GM23338 (cell line): ENCODE measurements around the gene ZSWIM1. TPM values are rescaled to one million over a fixed set of nuclear protein-coding genes. Genes with fewer than 3 reads are reported as not detected.
A peak's percentile ranks its signal among the peaks of the same experiment; 100 is the strongest.

Source experiments
- ATAC-seq: fragments of 200-7000 bp; cut with Tn5 transposase; 3 replicates; pipeline ENCODE4 v1.9.1; 2020
- DNase-seq: peaks from one replicate; pipeline ENCODE4 v3.0.0-alpha.2; 2015; ENCODE audit warnings: low spot score
- H2AFZ ChIP-seq: fragments of 200-600 bp; sonication (generic); 2 replicates; pipeline ENCODE4 v1.8.0; 2016; ENCODE audit warnings: antibody characterized with exemption, mild to moderate bottlenecking, moderate library complexity
- H3F3A ChIP-seq: fragments of 200-600 bp; sonication (generic); replicated peaks from 2 replicates; pipeline ENCODE4 v1.8.0; 2017; ENCODE audit warnings: antibody characterized with exemption, mixed run types, low read depth
- H3K27ac ChIP-seq: fragments of 200-600 bp; sonication (generic); 2 replicates; pipeline ENCODE4 v1.6.1; 2016; ENCODE audit warnings: low read depth
- H3K27me3 ChIP-seq: fragments of 200-600 bp; sonication (generic); 2 replicates; pipeline ENCODE4 v1.8.0; 2016; ENCODE audit warnings: mild to moderate bottlenecking, mixed run types, moderate library complexity; ENCODE audit not compliant: insufficient read depth
- H3K36me3 ChIP-seq: fragments of 200-600 bp; sonication (generic); 2 replicates; pipeline ENCODE4 v1.8.0; 2016; ENCODE audit warnings: mild to moderate bottlenecking; ENCODE audit not compliant: insufficient read depth
- H3K4me1 ChIP-seq: fragments of 200-600 bp; sonication (generic); 2 replicates; pipeline ENCODE4 v1.8.0; 2016; ENCODE audit warnings: mild to moderate bottlenecking, moderate library complexity; ENCODE audit not compliant: insufficient read depth
- H3K4me2 ChIP-seq: fragments of 200-600 bp; sonication (generic); 2 replicates; pipeline ENCODE4 v1.7.1; 2017; ENCODE audit warnings: mixed run types
- H3K4me3 ChIP-seq: fragments of 200-600 bp; sonication (generic); 2 replicates; pipeline ENCODE4 v1.6.1; 2016; ENCODE audit warnings: mixed run types
- H3K79me2 ChIP-seq: fragments of 200-600 bp; sonication (generic); replicated peaks from 2 replicates; pipeline ENCODE4 v1.8.0; 2017; ENCODE audit warnings: mild to moderate bottlenecking; ENCODE audit not compliant: insufficient read depth
- H3K9me2 ChIP-seq: fragments of 200-600 bp; sonication (generic); 2 replicates; pipeline ENCODE4 v1.8.0; 2017; ENCODE audit not compliant: insufficient read depth
- H4K20me1 ChIP-seq: fragments of 200-600 bp; sonication (generic); replicated peaks from 2 replicates; pipeline ENCODE4 v1.8.0; 2017; ENCODE audit warnings: mild to moderate bottlenecking; ENCODE audit not compliant: insufficient read depth
- H3K27ac Mint-ChIP-seq: 2 replicates; pipeline ENCODE4 v1.8.0; 2020; ENCODE audit warnings: inconsistent platforms, mild to moderate bottlenecking, moderate library complexity, mixed read lengths
- H3K27me3 Mint-ChIP-seq: 3 replicates; pipeline ENCODE4 v1.8.0; 2022; ENCODE audit warnings: low read depth, mild to moderate bottlenecking, moderate library complexity, mixed read lengths, inconsistent platforms; ENCODE audit not compliant: insufficient read depth, poor library complexity
- H3K36me3 Mint-ChIP-seq: 3 replicates; pipeline ENCODE4 v1.8.0; 2021; ENCODE audit warnings: low read depth, mild to moderate bottlenecking, inconsistent platforms, moderate library complexity, mixed read lengths
- H3K4me1 Mint-ChIP-seq: 3 replicates; pipeline ENCODE4 v1.8.0; 2020; ENCODE audit warnings: mild to moderate bottlenecking, inconsistent platforms, mixed read lengths
- H3K4me3 Mint-ChIP-seq: 3 replicates; pipeline ENCODE4 v1.8.0; 2021; ENCODE audit warnings: moderate library complexity, mild to moderate bottlenecking, inconsistent platforms, mixed read lengths
- H3K9me3 Mint-ChIP-seq: 3 replicates; pipeline ENCODE4 v1.8.0; 2020; ENCODE audit warnings: moderate library complexity, mild to moderate bottlenecking, inconsistent platforms, mixed read lengths
- CREB1 ChIP-seq: fragments of 250-450 bp; sonication (Bioruptor Pico); IDR thresholded peaks from 2 replicates; pipeline ENCODE4 v1.5.0; 2020; ENCODE audit warnings: low read depth, mild to moderate bottlenecking, moderate library complexity
- CTCF ChIP-seq, 2 experiments: fragments of 200-600 bp in 1 of 2; sonication (generic) in 1 of 2; conservative IDR thresholded peaks; 2 replicates each; pipeline versions ENCODE4 v1.5.1 to v1.6.1; 2016 to 2017; ENCODE audit warnings: antibody characterized with exemption in 2 of 2, low read depth in 2 of 2, mild to moderate bottlenecking in 2 of 2, moderate library complexity in 1 of 2
- ETS1 ChIP-seq: IDR thresholded peaks from 2 replicates; pipeline ENCODE4 v1.6.1; 2016; ENCODE audit warnings: antibody characterized with exemption
- EZH2 ChIP-seq: fragments of 200-600 bp; sonication (generic); IDR thresholded peaks from one replicate; pipeline ENCODE4 v1.8.0; 2017; ENCODE audit warnings: antibody characterized with exemption, mild to moderate bottlenecking, low read depth; ENCODE audit not compliant: unreplicated experiment
- EZH2phosphoT487 ChIP-seq: fragments of 200-600 bp; sonication (generic); IDR thresholded peaks from one replicate; pipeline ENCODE4 v1.8.1; 2018; ENCODE audit warnings: antibody characterized with exemption; ENCODE audit not compliant: unreplicated experiment
- JUNB ChIP-seq: IDR thresholded peaks from one replicate; pipeline ENCODE4 v1.6.1; 2016; ENCODE audit warnings: antibody characterized with exemption; ENCODE audit not compliant: unreplicated experiment
- NANOG ChIP-seq: IDR thresholded peaks from 2 replicates; pipeline ENCODE4 v1.6.1; 2016; ENCODE audit warnings: antibody characterized with exemption, borderline replicate concordance
- POLR2AphosphoS5 ChIP-seq: IDR thresholded peaks from 2 replicates; pipeline ENCODE4 v1.6.1; 2016; ENCODE audit warnings: antibody characterized with exemption, low read depth
- STAT1 ChIP-seq: IDR thresholded peaks from one replicate; pipeline ENCODE4 v1.6.1; 2016; ENCODE audit warnings: antibody characterized with exemption; ENCODE audit not compliant: unreplicated experiment
- ZNF114 ChIP-seq: fragments of 250-450 bp; sonication (Bioruptor Pico); IDR thresholded peaks from 2 replicates; pipeline ENCODE4 v1.5.0; 2020; ENCODE audit warnings: mild to moderate bottlenecking, moderate library complexity
- ZNF331 ChIP-seq: fragments of 250-450 bp; sonication (Bioruptor Pico); IDR thresholded peaks from 2 replicates; pipeline ENCODE4 v1.5.0; 2020; ENCODE audit warnings: low read depth, mild to moderate bottlenecking, moderate library complexity
- polyA plus RNA-seq: library from polyadenylated mRNA; unstranded; fragments of >200 nt; fragmentation: Nextera tagmentation; extraction: Ambion mirVana; gene quantifications from 2 replicates; pipeline ENCODE4 v1.2.1, GENCODE V29; 2016
- total RNA-seq: library from RNA; depleted of rRNA; stranded (reverse); fragments of >200 nt; shearing (Covaris generic); gene quantifications from 2 replicates; pipeline ENCODE4 v1.2.3, GENCODE V29; 2014
- TF ChIP-seq, protein P1 (sequence below): IDR thresholded peaks from one replicate; pipeline ENCODE4 v1.6.1; 2018; ENCODE audit warnings: antibody characterized with exemption; ENCODE audit not compliant: unreplicated experiment
- TF ChIP-seq, protein P2 (sequence below): fragments of 250-450 bp; sonication (Bioruptor Pico); IDR thresholded peaks from 2 replicates; pipeline ENCODE4 v1.5.0; 2020; ENCODE audit warnings: mild to moderate bottlenecking, moderate library complexity

The ZSWIM1 gene
- total and polyA plus RNA-seq, 2 experiments from 2014 or later = 11.5 to 16.2 TPM

- no peaks in the 10 kb centered on the region for H3K36me3 ChIP-seq
- H3K4me3 ChIP-seq = peak overlapping the region; percentile 82
- H3K27me3 ChIP-seq = no peaks in the 10 kb centered on the region
- peaks cover 12% of the 10 kb centered on the region for H3K4me1 Mint-ChIP-seq
- H3K27ac ChIP-seq = no peak overlapping the region
- no peaks in the 10 kb centered on the region; the same call in 2 of the 3 replicates for H3K9me3 Mint-ChIP-seq
- H4K20me1 ChIP-seq = peaks cover 13% of the 10 kb centered on the region
- H3K27me3 Mint-ChIP-seq = peaks cover 16% of the 10 kb centered on the region
- TF ChIP-seq JUNB (no peak), EZH2phosphoT487 (no peak), CTCF (conservative IDR thresholded peaks at IDR 0.05; ENCODE audit: low read depth in 2 of 2) (no peak), ETS1 (no peak), POLR2AphosphoS5 (no peak), ZNF331 (CRISPR knock-in tag) (no peak), STAT1 (no peak), EZH2 (no peak), NANOG (no peak), ZNF114 (CRISPR knock-in tag) (no peak), CREB1 (CRISPR knock-in tag) (no peak)
- TF ChIP-seq, protein P1, sequence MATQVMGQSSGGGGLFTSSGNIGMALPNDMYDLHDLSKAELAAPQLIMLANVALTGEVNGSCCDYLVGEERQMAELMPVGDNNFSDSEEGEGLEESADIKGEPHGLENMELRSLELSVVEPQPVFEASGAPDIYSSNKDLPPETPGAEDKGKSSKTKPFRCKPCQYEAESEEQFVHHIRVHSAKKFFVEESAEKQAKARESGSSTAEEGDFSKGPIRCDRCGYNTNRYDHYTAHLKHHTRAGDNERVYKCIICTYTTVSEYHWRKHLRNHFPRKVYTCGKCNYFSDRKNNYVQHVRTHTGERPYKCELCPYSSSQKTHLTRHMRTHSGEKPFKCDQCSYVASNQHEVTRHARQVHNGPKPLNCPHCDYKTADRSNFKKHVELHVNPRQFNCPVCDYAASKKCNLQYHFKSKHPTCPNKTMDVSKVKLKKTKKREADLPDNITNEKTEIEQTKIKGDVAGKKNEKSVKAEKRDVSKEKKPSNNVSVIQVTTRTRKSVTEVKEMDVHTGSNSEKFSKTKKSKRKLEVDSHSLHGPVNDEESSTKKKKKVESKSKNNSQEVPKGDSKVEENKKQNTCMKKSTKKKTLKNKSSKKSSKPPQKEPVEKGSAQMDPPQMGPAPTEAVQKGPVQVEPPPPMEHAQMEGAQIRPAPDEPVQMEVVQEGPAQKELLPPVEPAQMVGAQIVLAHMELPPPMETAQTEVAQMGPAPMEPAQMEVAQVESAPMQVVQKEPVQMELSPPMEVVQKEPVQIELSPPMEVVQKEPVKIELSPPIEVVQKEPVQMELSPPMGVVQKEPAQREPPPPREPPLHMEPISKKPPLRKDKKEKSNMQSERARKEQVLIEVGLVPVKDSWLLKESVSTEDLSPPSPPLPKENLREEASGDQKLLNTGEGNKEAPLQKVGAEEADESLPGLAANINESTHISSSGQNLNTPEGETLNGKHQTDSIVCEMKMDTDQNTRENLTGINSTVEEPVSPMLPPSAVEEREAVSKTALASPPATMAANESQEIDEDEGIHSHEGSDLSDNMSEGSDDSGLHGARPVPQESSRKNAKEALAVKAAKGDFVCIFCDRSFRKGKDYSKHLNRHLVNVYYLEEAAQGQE = no peak
- TF ChIP-seq, protein P2, sequence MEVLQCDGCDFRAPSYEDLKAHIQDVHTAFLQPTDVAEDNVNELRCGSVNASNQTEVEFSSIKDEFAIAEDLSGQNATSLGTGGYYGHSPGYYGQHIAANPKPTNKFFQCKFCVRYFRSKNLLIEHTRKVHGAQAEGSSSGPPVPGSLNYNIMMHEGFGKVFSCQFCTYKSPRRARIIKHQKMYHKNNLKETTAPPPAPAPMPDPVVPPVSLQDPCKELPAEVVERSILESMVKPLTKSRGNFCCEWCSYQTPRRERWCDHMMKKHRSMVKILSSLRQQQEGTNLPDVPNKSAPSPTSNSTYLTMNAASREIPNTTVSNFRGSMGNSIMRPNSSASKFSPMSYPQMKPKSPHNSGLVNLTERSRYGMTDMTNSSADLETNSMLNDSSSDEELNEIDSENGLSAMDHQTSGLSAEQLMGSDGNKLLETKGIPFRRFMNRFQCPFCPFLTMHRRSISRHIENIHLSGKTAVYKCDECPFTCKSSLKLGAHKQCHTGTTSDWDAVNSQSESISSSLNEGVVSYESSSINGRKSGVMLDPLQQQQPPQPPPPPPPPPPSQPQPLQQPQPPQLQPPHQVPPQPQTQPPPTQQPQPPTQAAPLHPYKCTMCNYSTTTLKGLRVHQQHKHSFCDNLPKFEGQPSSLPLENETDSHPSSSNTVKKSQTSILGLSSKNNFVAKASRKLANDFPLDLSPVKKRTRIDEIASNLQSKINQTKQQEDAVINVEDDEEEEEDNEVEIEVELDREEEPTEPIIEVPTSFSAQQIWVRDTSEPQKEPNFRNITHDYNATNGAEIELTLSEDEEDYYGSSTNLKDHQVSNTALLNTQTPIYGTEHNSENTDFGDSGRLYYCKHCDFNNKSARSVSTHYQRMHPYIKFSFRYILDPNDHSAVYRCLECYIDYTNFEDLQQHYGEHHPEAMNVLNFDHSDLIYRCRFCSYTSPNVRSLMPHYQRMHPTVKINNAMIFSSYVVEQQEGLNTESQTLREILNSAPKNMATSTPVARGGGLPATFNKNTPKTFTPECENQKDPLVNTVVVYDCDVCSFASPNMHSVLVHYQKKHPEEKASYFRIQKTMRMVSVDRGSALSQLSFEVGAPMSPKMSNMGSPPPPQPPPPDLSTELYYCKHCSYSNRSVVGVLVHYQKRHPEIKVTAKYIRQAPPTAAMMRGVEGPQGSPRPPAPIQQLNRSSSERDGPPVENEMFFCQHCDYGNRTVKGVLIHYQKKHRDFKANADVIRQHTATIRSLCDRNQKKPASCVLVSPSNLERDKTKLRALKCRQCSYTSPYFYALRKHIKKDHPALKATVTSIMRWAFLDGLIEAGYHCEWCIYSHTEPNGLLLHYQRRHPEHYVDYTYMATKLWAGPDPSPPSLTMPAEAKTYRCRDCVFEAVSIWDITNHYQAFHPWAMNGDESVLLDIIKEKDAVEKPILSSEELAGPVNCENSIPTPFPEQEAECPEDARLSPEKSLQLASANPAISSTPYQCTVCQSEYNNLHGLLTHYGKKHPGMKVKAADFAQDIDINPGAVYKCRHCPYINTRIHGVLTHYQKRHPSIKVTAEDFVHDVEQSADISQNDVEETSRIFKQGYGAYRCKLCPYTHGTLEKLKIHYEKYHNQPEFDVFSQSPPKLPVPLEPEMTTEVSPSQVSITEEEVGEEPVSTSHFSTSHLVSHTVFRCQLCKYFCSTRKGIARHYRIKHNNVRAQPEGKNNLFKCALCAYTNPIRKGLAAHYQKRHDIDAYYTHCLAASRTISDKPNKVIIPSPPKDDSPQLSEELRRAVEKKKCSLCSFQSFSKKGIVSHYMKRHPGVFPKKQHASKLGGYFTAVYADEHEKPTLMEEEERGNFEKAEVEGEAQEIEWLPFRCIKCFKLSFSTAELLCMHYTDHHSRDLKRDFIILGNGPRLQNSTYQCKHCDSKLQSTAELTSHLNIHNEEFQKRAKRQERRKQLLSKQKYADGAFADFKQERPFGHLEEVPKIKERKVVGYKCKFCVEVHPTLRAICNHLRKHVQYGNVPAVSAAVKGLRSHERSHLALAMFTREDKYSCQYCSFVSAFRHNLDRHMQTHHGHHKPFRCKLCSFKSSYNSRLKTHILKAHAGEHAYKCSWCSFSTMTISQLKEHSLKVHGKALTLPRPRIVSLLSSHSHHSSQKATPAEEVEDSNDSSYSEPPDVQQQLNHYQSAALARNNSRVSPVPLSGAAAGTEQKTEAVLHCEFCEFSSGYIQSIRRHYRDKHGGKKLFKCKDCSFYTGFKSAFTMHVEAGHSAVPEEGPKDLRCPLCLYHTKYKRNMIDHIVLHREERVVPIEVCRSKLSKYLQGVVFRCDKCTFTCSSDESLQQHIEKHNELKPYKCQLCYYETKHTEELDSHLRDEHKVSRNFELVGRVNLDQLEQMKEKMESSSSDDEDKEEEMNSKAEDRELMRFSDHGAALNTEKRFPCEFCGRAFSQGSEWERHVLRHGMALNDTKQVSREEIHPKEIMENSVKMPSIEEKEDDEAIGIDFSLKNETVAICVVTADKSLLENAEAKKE (CRISPR knock-in tag) = no peak
- no peak for ATAC-seq
- peaks cover 20% of the 10 kb centered on the region; the same call in 1 of the 2 replicates for H3K4me1 ChIP-seq
- H3K9me2 ChIP-seq = no peaks in the 10 kb centered on the region
- no peak for DNase-seq
- peaks cover 15% of the 10 kb centered on the region for H3F3A ChIP-seq
- peak overlapping the region; percentile 85 for H3K4me2 ChIP-seq
- H3K36me3 Mint-ChIP-seq = peaks cover 14% of the 10 kb centered on the region; the same call in 2 of the 3 replicates
- no peak overlapping the region for H2AFZ ChIP-seq
- H3K79me2 ChIP-seq = 0 out of 2 replicates have a peak, but pooled peaks cover 3% of the 10 kb centered on the region
- no peak overlapping the region for H3K27ac Mint-ChIP-seq
- peak overlapping the region; percentile 77 for H3K4me3 Mint-ChIP-seq
These were observed 46.2 kb upstream of the ZSWIM1 start for GRCh38 chr20:45834797-45835161.
